ENCODE measurements around the gene RBFOX2. TPM values are rescaled to one million over a fixed set of nuclear protein-coding genes. Genes with fewer than 3 reads are reported as not detected.

Gene RBFOX2
- total and polyA plus RNA-seq, 2 of the 8 experiments (the other 6 are each of a cell fraction or from before 2014, with no cell fraction given): 121 to 122 TPM

DNA sequence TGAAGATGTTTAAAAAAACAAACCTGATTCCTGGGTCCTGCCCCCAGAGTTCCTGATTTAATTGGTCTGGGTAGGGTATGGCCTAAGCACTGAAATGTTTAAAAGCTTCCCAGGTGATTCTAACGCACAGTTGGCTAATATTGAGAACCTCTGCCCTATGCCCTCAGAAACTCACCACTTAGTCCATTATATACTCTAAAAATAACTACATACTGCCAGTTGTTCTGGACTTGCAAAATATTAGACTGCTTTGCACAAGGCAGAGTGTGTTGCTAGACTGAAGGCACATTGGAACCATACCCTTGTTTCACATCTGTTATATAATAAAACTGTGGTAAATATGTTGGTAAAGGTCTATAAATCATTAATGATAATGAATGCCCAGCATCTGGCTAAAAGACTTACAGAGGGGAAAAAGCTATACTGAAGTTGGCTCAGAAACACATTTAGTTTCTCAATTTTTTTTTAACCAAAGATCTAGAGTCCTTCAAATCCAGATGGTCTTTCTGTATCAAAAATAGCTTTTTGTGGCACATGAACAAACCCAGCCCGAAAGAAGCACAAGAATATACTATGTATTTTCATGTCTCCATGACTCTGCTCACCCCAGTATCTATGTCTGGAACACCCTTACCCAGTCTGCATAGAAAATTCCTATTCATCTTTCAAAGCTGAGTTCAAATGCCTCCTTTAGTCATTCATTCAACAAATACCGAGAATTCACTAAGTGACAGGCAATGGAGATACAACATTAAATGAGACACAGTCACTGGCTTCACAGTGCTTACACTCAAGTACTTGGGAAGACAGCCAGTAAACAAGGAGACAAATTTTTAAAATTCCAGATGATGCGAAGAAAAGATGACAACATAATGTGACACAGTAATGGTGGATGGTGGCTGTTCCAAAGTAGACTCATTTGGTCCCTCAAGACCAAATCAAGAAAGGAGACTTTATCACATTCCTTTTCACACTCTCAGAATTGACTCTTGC, 44.1 kb downstream of the RBFOX2 start:
- Histone ChIP-seq H3K23me2 (ENCODE audit: low read depth, low read length) (no peaks in the 10 kb centered on the region), H3K23ac (ENCODE audit: insufficient read length) (no peak overlapping the region), H2AFZ (ENCODE audit: low read length) (no peak overlapping the region), H3K9ac (replicated peaks in 1 of 4; ENCODE audit: extremely low read depth in 1 of 4, low read depth in 3 of 4, low read length in 3 of 4) (no peak overlapping the region), H3K4me3 (ENCODE audit: extremely low read depth in 1 of 4, insufficient read depth in 2 of 4, low read depth in 3 of 4, low read length in 4 of 4) (no peak overlapping the region), H4K20me1 (replicated peaks in 1 of 2; ENCODE audit: control insufficient read depth in 1 of 2, insufficient read depth in 2 of 2, low read length in 2 of 2) (peaks cover 5 to 15% of the 10 kb centered on the region in 2 experiments), H4K8ac (ENCODE audit: extremely low read depth, insufficient read depth, low read length) (no peak overlapping the region), H3K36me3 (ENCODE audit: control insufficient read depth in 2 of 4, insufficient read depth in 4 of 4, low read length in 3 of 4) (no peaks in the 10 kb centered on the region), H2BK20ac (ENCODE audit: low read length) (no peak overlapping the region), H2BK12ac (ENCODE audit: low read depth, low read length) (no peak overlapping the region), H3K4me1 (replicated peaks in 1 of 4; ENCODE audit: control insufficient read depth in 3 of 4, insufficient read depth in 4 of 4, low read length in 3 of 4) (peaks cover 0 to 12% (median 2%) of the 10 kb centered on the region in 4 experiments; a peak in 3 of 7 replicates), H4K5ac (ENCODE audit: insufficient read length, low read depth, low read length) (no peak overlapping the region), H3K4ac (replicated peaks; ENCODE audit: insufficient read length, low read depth, low read length) (no peak overlapping the region), H3K27me3 (replicated peaks in 1 of 4; ENCODE audit: control insufficient read depth in 3 of 4, extremely low read depth in 1 of 4, insufficient read depth in 3 of 4, low read length in 3 of 4) (no peaks in the 10 kb centered on the region), H3K9me3 (ENCODE audit: insufficient read depth in 2 of 2, low read depth in 1 of 2, low read length in 1 of 2) (no peaks in the 10 kb centered on the region), H3K27ac (ENCODE audit: low read depth, low read length) (no peak overlapping the region), H3K14ac (ENCODE audit: insufficient read length) (no peak overlapping the region), H2AK5ac (ENCODE audit: low read depth, low read length) (no peak overlapping the region), H3K56ac (replicated peaks; ENCODE audit: insufficient read length, low read depth, low read length) (no peak overlapping the region), H3K4me2 (ENCODE audit: insufficient read depth in 1 of 2, low read depth in 2 of 2, low read length in 2 of 2) (no peak overlapping the region), H3K18ac (ENCODE audit: extremely low read depth, low read length) (no peak overlapping the region), H3K79me2 (ENCODE audit: control insufficient read depth in 1 of 2, insufficient read depth in 2 of 2, low read length in 2 of 2) (peaks cover 0 to 87% of the 10 kb centered on the region in 2 experiments; a peak in 2 of 4 replicates), H2BK5ac (ENCODE audit: low read depth, low read length) (no peak overlapping the region), H4K91ac (replicated peaks; ENCODE audit: insufficient read length, low read length) (no peak overlapping the region), H2BK15ac (ENCODE audit: low read length) (no peak overlapping the region), H3K79me1 (ENCODE audit: low read depth, low read length) (peaks cover 6% of the 10 kb centered on the region), H2BK120ac (replicated peaks; ENCODE audit: low read depth, low read length) (no peak overlapping the region)
- CTCF ChIA-PET (ENCODE audit: partially characterized antibody): interaction anchor here (0.6 to 1.7 kb wide), 6 partner anchors 11 to 163 kb away, joined by 3 to 7 read pairs (median 4); no protein-coding TSS in a partner anchor
- DNase-seq (ENCODE audit: low read depth in 1 of 2, low spot score in 2 of 2) (no peak), FAIRE-seq (no peak)
- 90% methylated on average over 4 of the region's 4 CpGs; no CpG with 5 or more reads in 1 of the 2 experiments for WGBS, 2 experiments (ENCODE audit: extremely low coverage in 1 of 2, insufficient coverage in 1 of 2, insufficient read length in 1 of 2, insufficient replicate concordance in 2 of 2, low coverage in 1 of 2, low lambda C conversion rate in 2 of 2, missing lambda C conversion rate in 1 of 2)
- POLR2A ChIA-PET (ENCODE audit: partially characterized antibody): interaction anchor here (1.4 kb wide), 1 partner anchor 44 kb away, joined by 3 read pairs; the partner anchor contains the start of gene RBFOX2
- TF ChIP-seq, protein P1, sequence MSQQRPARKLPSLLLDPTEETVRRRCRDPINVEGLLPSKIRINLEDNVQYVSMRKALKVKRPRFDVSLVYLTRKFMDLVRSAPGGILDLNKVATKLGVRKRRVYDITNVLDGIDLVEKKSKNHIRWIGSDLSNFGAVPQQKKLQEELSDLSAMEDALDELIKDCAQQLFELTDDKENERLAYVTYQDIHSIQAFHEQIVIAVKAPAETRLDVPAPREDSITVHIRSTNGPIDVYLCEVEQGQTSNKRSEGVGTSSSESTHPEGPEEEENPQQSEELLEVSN (IDR thresholded peaks at IDR 0.05): no peak
- TF ChIP-seq ASH2L (IDR thresholded peaks at IDR 0.05; ENCODE audit: low read length) (no peak), PHF8 (conservative IDR thresholded peaks at IDR 0.05; ENCODE audit: low read depth, low read length) (no peak), CHD1 (IDR thresholded peaks at IDR 0.05; ENCODE audit: low read depth, low read length) (no peak), KDM5A (IDR thresholded peaks at IDR 0.05; ENCODE audit: low read length) (no peak), HDAC2 (IDR thresholded peaks at IDR 0.05; ENCODE audit: borderline replicate concordance in 1 of 2, low read depth in 2 of 2, low read length in 2 of 2) (no peak), RXRA (IDR thresholded peaks at IDR 0.05; ENCODE audit: insufficient read depth, low read depth, low read length) (no peak), RBBP5 (IDR thresholded peaks at IDR 0.05; ENCODE audit: borderline replicate concordance, low read depth, low read length) (no peak), HDAC6 (IDR thresholded peaks at IDR 0.05; ENCODE audit: low read depth, low read length) (no peak)

Measured in H1 (cell line).